ENCODE data around the gene ZGPAT. TPM values are rescaled to one million over a fixed set of nuclear protein-coding genes. Genes with fewer than 3 reads are reported as not detected.
"Not testable (repeated sequence)": the region's sequence is repeated elsewhere in the genome, so short reads cannot be mapped to it uniquely, and the experiment has no call there.

ZGPAT gene
- total RNA-seq, 4 donors from 2014 or later, result 34.4 to 44.7 (median 35.9) TPM

DNA sequence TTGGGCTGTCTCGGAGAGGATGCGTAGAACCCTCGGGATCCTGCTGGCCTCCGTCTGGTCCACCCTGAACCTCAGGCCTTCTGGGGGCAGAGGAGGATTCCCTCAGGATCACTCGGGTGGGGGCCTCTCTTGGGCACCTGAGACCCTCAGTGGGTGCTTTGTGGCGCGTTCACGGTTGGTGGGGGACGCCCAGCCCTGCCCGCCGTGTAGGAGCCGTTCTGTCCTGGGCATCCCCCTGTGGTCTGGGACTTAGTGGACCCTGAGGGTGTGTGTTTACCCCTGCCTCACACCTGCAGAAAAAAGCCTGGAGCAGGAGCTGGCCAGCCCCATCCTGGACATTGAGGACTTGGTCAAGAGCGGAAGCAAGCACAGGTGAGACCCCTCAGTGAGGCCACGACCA lies 42.1 kb upstream of the ZGPAT start:
- intact Hi-C loops (cut with DNase I; ENCODE audit: low total_unique reads), result no loop called here
- DNase-seq (ENCODE audit: low spot score in 2 of 2), result no peak
- TF ChIP-seq CTCF (IDR thresholded peaks at IDR 0.05) (no peak), POLR2A (IDR thresholded peaks at IDR 0.05) (no peak)
- 93 to 95% methylated on average over 10 to 14 of the region's 14 CpGs for WGBS, 2 donors
- no peak overlapping the region for H3K4me3 ChIP-seq (ENCODE audit: low read depth, poor library complexity, severe bottlenecking)

GRCh38 chr20:63667858-63668257 lies 40.0 kb upstream of the ZGPAT start:
- intact Hi-C loops (cut with DNase I; ENCODE audit: low total_unique reads), result no loop called here
- 92% methylated on average over 16 of the region's 16 CpGs for WGBS, 2 donors
- no peak overlapping the region for H3K4me3 ChIP-seq (ENCODE audit: low read depth, poor library complexity, severe bottlenecking)
- TF ChIP-seq POLR2A (IDR thresholded peaks at IDR 0.05) (no peak), CTCF (IDR thresholded peaks at IDR 0.05) (no peak)
- no peak for DNase-seq (ENCODE audit: low spot score in 2 of 2)

GRCh38 chr20:63668351-63668750 lies 39.5 kb upstream of the ZGPAT start:
- intact Hi-C loops (cut with DNase I; ENCODE audit: low total_unique reads), result no loop called here
- DNase-seq (ENCODE audit: low spot score in 2 of 2), result no peak
- no peak overlapping the region for H3K4me3 ChIP-seq (ENCODE audit: low read depth, poor library complexity, severe bottlenecking)
- WGBS, 2 donors, result 93 to 96% methylated on average over 11 of the region's 11 CpGs
- TF ChIP-seq POLR2A (IDR thresholded peaks at IDR 0.05), result no peak
- TF ChIP-seq CTCF (IDR thresholded peaks at IDR 0.05), result no peak

DNA sequence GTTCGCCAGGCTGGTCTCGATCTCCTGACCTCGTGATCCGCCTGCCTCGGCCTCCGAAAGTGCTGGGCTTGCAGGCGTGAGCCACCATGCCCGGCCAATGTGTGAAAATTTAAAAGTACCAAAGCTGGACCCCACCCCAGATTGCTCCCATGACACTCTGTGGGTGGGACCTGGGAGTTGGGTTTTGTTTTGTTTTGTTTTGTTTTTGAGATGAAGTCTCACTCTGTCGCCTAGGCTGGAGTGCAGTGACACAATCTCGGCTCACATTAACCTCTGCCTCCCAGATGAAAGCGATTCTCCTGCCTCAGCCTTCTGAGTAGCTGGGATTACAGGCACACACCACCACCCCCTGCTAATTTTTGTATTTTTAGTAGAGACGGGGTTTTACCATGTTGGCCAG lies 36.1 kb upstream of the ZGPAT start:
- DNase-seq (ENCODE audit: low spot score in 2 of 2), result not testable (repeated sequence)
- WGBS, 2 donors, result 93 to 95% methylated on average over 12 of the region's 12 CpGs

DNA sequence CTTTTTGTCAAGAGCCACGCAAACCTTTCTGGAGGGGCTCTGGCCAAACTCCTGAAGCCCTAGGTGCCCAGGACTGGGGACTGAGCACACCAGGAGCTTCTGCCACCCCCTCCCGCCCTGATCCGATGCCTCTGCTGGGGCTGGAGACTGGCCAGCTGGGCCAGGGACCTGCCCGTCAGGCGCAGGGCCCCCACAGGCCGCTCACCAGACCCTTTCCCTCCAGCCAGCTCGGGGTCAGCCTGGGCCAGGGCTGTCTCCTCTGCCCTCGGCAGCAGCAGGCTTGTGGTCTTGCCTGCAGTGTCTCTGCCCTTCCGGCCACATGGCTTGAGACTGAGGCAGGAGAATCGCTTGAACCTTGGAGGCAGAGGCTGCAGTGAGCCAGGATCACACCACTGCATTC lies 35.2 kb upstream of the ZGPAT start:
- no peak overlapping the region for H3K4me3 ChIP-seq (ENCODE audit: low read depth, poor library complexity, severe bottlenecking)
- intact Hi-C loops (cut with DNase I; ENCODE audit: low total_unique reads), result no loop called here
- DNase-seq (ENCODE audit: low spot score in 2 of 2), result no peak
- no peak for TF ChIP-seq CTCF (IDR thresholded peaks at IDR 0.05)
- TF ChIP-seq POLR2A (IDR thresholded peaks at IDR 0.05), result no peak
- WGBS, 2 donors, result 98 to 100% methylated on average over 8 to 9 of the region's 10 CpGs

More for the DNA sequence above, 36.1 kb upstream of the ZGPAT start:
- intact Hi-C loops (cut with DNase I; ENCODE audit: low total_unique reads); H3K4me3 ChIP-seq (ENCODE audit: low read depth, poor library complexity, severe bottlenecking): not testable (repeated sequence)

- no peak for TF ChIP-seq CTCF (IDR thresholded peaks at IDR 0.05)
- no peak for TF ChIP-seq POLR2A (IDR thresholded peaks at IDR 0.05)
- intact Hi-C loops (cut with DNase I; ENCODE audit: low total_unique reads), result no loop called here
These were observed 33.9 kb upstream of the ZGPAT start for GRCh38 chr20:63673951-63674350.

More at GRCh38 chr20:63673951-63674350, 33.9 kb upstream of the ZGPAT start:
- no peak overlapping the region for H3K4me3 ChIP-seq (ENCODE audit: low read depth, poor library complexity, severe bottlenecking)
- 93 to 97% methylated on average over 11 to 14 of the region's 14 CpGs for WGBS, 2 donors
- DNase-seq (ENCODE audit: low spot score in 2 of 2), result no peak
